Measurements from ENCODE around the gene LDLR. TPM values are rescaled to one million over a fixed set of nuclear protein-coding genes. Genes with fewer than 3 reads are reported as not detected.

LDLR gene
- total RNA-seq, 4 donors from 2014 or later = 26.4 to 275 (median 109) TPM

DNA sequence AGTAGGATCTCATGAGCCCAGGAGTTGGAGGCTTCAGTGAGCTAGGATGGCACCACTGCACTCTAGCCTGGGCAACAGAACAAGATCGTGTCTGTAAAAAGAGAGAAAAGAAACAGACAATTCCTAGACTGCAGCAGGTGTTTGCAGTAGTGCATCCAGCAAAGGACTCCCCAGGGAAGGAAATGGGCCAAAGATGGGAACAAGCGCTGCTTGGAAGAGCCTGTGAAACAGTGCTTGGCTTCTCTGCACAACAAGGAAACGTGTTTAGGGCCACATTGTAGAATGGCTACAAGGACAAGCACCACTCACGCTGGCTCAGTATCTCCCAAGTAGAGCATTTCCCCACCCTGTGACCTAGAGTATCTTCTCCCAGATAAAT, 35.5 kb upstream of the LDLR start:
- intact Hi-C loops (cut with DNase I; ENCODE audit: low total_unique reads) = no loop called here
- no peak for TF ChIP-seq POLR2AphosphoS5 (IDR thresholded peaks at IDR 0.05)
- TF ChIP-seq, protein P1, sequence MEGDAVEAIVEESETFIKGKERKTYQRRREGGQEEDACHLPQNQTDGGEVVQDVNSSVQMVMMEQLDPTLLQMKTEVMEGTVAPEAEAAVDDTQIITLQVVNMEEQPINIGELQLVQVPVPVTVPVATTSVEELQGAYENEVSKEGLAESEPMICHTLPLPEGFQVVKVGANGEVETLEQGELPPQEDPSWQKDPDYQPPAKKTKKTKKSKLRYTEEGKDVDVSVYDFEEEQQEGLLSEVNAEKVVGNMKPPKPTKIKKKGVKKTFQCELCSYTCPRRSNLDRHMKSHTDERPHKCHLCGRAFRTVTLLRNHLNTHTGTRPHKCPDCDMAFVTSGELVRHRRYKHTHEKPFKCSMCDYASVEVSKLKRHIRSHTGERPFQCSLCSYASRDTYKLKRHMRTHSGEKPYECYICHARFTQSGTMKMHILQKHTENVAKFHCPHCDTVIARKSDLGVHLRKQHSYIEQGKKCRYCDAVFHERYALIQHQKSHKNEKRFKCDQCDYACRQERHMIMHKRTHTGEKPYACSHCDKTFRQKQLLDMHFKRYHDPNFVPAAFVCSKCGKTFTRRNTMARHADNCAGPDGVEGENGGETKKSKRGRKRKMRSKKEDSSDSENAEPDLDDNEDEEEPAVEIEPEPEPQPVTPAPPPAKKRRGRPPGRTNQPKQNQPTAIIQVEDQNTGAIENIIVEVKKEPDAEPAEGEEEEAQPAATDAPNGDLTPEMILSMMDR (IDR thresholded peaks at IDR 0.05) = no peak
- TF ChIP-seq EP300 (IDR thresholded peaks at IDR 0.05; ENCODE audit: low read depth) = no peak
- no peak for TF ChIP-seq POLR2A (IDR thresholded peaks at IDR 0.05)
- H3K4me1 ChIP-seq = peaks cover 0 to 3% (median 0%) of the 10 kb centered on the region in 4 donors
- H3K27me3 ChIP-seq = no peaks in the 10 kb centered on the region
- no peak for DNase-seq
- no peak overlapping the region for H3K4me3 ChIP-seq
- in situ Hi-C loops (cut with MboI; ENCODE audit: low pct_ligation_motif_present in 1 of 4, low pct_unique_long_range_greater_than_20kb in 1 of 4, low sequenced_read_pairs in 3 of 4) = no loop called here
- peaks cover 0 to 3% (median 0%) of the 10 kb centered on the region in 4 donors for H3K36me3 ChIP-seq
- 80 to 84% methylated on average over 3 to 4 of the region's 4 CpGs for WGBS, 2 donors (ENCODE audit: low coverage in 1 of 2)
- no peak overlapping the region for H3K27ac ChIP-seq
- H3K9me3 ChIP-seq = no peaks in the 10 kb centered on the region

DNA sequence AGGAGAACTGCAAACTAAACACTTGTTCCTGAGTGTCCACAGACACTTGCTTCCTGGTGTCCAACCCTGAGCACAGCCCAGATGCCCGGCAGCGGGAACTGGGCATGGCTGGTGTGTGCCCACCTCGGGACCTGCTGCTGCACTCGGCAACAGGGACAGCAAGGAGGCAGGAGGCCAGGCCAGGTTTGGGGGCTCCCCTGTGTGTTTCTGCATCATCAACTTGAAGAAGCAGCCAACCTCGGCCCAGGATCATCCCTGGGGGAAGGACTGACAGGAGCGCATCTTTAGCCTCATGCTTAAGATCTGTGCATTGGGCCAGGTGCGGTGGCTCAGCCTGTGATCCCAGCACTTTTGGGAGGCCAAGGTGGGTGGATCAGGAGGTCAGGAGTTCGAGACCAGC, 35.1 kb upstream of the LDLR start:
- no peaks in the 10 kb centered on the region for H3K27me3 ChIP-seq
- no peak for DNase-seq
- no peaks in the 10 kb centered on the region for H3K9me3 ChIP-seq
- intact Hi-C loops (cut with DNase I; ENCODE audit: low total_unique reads) = no loop called here
- WGBS, 2 donors (ENCODE audit: low coverage in 1 of 2) = 90 to 93% methylated on average over 3 to 8 of the region's 8 CpGs
- TF ChIP-seq POLR2AphosphoS5 (IDR thresholded peaks at IDR 0.05) (no peak), POLR2A (IDR thresholded peaks at IDR 0.05) (no peak), EP300 (IDR thresholded peaks at IDR 0.05; ENCODE audit: low read depth) (no peak)
- TF ChIP-seq, protein P1 (IDR thresholded peaks at IDR 0.05) = no peak
- H3K27ac ChIP-seq = no peak overlapping the region
- in situ Hi-C loops (cut with MboI; ENCODE audit: low pct_ligation_motif_present in 1 of 4, low pct_unique_long_range_greater_than_20kb in 1 of 4, low sequenced_read_pairs in 3 of 4) = no loop called here
- H3K4me1 ChIP-seq = peaks cover 0 to 3% (median 0%) of the 10 kb centered on the region in 4 donors
- H3K4me3 ChIP-seq = no peak overlapping the region
- H3K36me3 ChIP-seq = peaks cover 0 to 3% (median 0%) of the 10 kb centered on the region in 4 donors

DNA sequence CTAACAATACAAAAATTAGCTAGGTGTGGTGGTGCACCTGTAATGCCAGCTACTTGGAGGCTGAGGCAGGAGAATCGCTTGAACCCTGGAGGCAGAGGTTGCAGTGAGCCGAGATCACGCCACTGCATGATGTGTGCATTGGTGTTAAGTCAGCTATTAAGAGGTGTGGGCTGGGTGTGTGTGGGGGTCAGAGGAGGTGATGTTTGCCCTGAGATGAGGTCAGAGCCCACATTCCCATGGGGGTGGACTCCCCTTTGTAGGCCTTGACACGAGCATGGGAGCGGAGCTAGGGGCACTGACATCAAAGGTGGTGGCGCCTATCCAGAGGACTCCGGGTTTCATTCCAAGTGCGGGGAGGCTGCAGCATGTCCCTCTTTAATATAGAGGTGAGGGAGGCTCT, 34.6 kb upstream of the LDLR start:
- Histone ChIP-seq H3K9me3 (no peaks in the 10 kb centered on the region), H3K36me3 (peaks cover 0 to 3% (median 0%) of the 10 kb centered on the region in 4 donors), H3K4me3 (no peak overlapping the region), H3K27ac (no peak overlapping the region), H3K4me1 (peaks cover 0 to 3% (median 0%) of the 10 kb centered on the region in 4 donors), H3K27me3 (no peaks in the 10 kb centered on the region)
- in situ Hi-C loops (cut with MboI; ENCODE audit: low pct_ligation_motif_present in 1 of 4, low pct_unique_long_range_greater_than_20kb in 1 of 4, low sequenced_read_pairs in 3 of 4) (no loop called here), intact Hi-C loops (cut with DNase I; ENCODE audit: low total_unique reads) (no loop called here)
- WGBS, 2 donors (ENCODE audit: low coverage in 1 of 2) = 80 to 85% methylated on average over 1 to 8 of the region's 8 CpGs
- TF ChIP-seq POLR2AphosphoS5 (IDR thresholded peaks at IDR 0.05) (no peak), EP300 (IDR thresholded peaks at IDR 0.05; ENCODE audit: low read depth) (no peak), POLR2A (IDR thresholded peaks at IDR 0.05) (no peak)
- TF ChIP-seq, protein P1 (IDR thresholded peaks at IDR 0.05) = no peak
- no peak for DNase-seq

DNA sequence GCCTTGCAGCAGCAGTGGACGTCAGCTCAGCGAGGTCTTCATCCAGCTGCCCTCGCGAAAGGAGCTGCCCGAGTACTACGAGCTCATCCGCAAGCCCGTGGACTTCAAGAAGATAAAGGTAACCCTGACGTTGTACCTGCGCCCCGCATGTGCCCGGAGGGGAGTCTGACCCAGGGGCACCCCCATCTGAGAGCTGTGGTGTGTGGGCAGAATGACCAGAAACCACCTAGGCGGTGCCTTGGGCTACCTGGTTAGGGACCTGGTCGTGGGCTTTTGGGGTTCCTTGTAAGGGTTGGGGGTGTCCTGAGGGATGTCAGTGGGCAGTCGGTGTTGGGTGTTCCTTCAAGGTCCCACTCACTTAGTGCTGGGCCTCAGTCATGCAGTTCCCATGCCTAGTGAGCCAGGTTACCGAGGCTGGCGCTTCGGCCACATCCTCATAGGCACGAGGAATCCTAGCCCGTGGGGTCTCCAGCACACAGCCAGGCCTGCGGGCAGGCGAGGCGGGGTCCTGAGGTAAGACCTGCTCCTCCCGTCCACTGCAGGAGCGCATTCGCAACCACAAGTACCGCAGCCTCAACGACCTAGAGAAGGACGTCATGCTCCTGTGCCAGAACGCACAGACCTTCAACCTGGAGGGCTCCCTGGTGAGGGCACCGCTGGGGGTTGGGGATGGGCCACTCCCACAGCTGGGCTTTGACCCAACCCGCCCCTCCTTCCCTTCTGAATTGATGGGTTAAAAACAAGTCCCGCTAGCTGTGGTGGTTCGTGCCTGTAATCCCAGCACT, 30.8 kb upstream of the LDLR start:
- H3K27me3 ChIP-seq = no peaks in the 10 kb centered on the region
- TF ChIP-seq EP300 (IDR thresholded peaks at IDR 0.05; ENCODE audit: low read depth) (no peak), POLR2AphosphoS5 (IDR thresholded peaks at IDR 0.05) (no peak), POLR2A (IDR thresholded peaks at IDR 0.05) (no peak)
- TF ChIP-seq, protein P1 (IDR thresholded peaks at IDR 0.05) = no peak
- intact Hi-C loops (cut with DNase I; ENCODE audit: low total_unique reads) = no loop called here
- in situ Hi-C loops (cut with MboI; ENCODE audit: low pct_ligation_motif_present in 1 of 4, low pct_unique_long_range_greater_than_20kb in 1 of 4, low sequenced_read_pairs in 3 of 4) = no loop called here
- H3K4me3 ChIP-seq = no peak overlapping the region
- 95% methylated on average over 34 of the region's 34 CpGs; no CpG with 5 or more reads in 1 of the 2 donors for WGBS, 2 donors (ENCODE audit: low coverage in 1 of 2)
- no peaks in the 10 kb centered on the region for H3K9me3 ChIP-seq
- H3K36me3 ChIP-seq = peaks cover 0 to 10% (median 4%) of the 10 kb centered on the region in 4 donors
- H3K4me1 ChIP-seq = no peaks in the 10 kb centered on the region
- DNase-seq = no peak
- H3K27ac ChIP-seq = no peak overlapping the region

All from transverse colon (tissue), 4 donors.